A673 (cell line): ENCODE data around the gene MAN2B1.

ENCODE experiments used
- CTCF ChIP-seq: fragments of 300-800, 200-600 bp; sonication (generic); conservative IDR thresholded peaks from 2 replicates; pipeline ENCODE4 v1.5.1; 2017; ENCODE audit warnings: low read depth, mild to moderate bottlenecking, antibody characterized with exemption, low read length, moderate library complexity, mixed read lengths
- EZH2 ChIP-seq: fragments of 200-600 bp; sonication (generic); IDR thresholded peaks from 2 replicates; pipeline ENCODE4 v1.6.1; 2017; ENCODE audit warnings: borderline replicate concordance, low read depth, mild to moderate bottlenecking, mixed read lengths, antibody characterized with exemption, low read length; ENCODE audit not compliant: poor library complexity, severe bottlenecking

GRCh38 chr19:12695997-12696365 is 29.4 kb upstream of the MAN2B1 start:
- no peak for TF ChIP-seq EZH2
- TF ChIP-seq CTCF: no peak
